PC-3 (cell line): Measurements from ENCODE around the gene CHAF1B.

Experiments
- CTCF ChIP-seq: fragments of 300-600 bp; sonication (generic); conservative IDR thresholded peaks from 2 replicates; pipeline ENCODE4 v1.5.1; 2017; ENCODE audit warnings: antibody characterized with exemption, low read depth, mild to moderate bottlenecking, low read length
- EZH2 ChIP-seq: fragments of 300-600 bp; sonication (generic); IDR thresholded peaks from one replicate; pipeline ENCODE4 v1.6.1; 2017; ENCODE audit warnings: antibody characterized with exemption, mild to moderate bottlenecking, low read length; ENCODE audit not compliant: unreplicated experiment
- EZH2phosphoT487 ChIP-seq: fragments of 300-600 bp; sonication (generic); IDR thresholded peaks from 2 replicates; pipeline ENCODE4 v1.6.1; 2018; ENCODE audit warnings: mild to moderate bottlenecking, antibody characterized with exemption, low read length, borderline replicate concordance

- TF ChIP-seq CTCF = no peak
- no peak for TF ChIP-seq EZH2
- TF ChIP-seq EZH2phosphoT487 = no peak
These were observed 26.0 kb upstream of the CHAF1B start for GRCh38 chr21:36359185-36359584.
